PC-9 (cell line): Measurements from ENCODE around the gene EGFR. TPM values are rescaled to one million over a fixed set of nuclear protein-coding genes. Genes with fewer than 3 reads are reported as not detected.

Experiments
- BruUV-seq: library from RNA; stranded (reverse); fragments of 400-500 nt; replicated peaks from 2 replicates; lab custom pipeline; 2021; lab: Mats Ljungman, UMichigan
- CTCF ChIA-PET: fragments of 300-600 bp; sonication (Branson Sonifier 250); formaldehyde crosslinking; loops from one replicate; lab custom pipeline; 2022; ENCODE audit warnings: antibody characterized with exemption; lab: Charles Lee
- POLR2A ChIA-PET: fragments of 300-600 bp; sonication (Branson Sonifier 250); formaldehyde crosslinking; loops from one replicate; lab custom pipeline; 2022; ENCODE audit warnings: antibody characterized with exemption; ENCODE audit not compliant: unreplicated experiment; lab: Charles Lee
- DNase-seq, 2 experiments: peaks; one replicate each; pipeline versions ENCODE4 v3.0.0 to v3.0.0-alpha.2; 2015 to 2022; ENCODE audit warnings: mixed read lengths in 1 of 2
- H2AFZ ChIP-seq: fragments of 200-600 bp; sonication (generic); 2 replicates; pipeline ENCODE4 v1.8.1; 2017; ENCODE audit warnings: antibody characterized with exemption
- H3F3A ChIP-seq: fragments of 200-600 bp; sonication (generic); 2 replicates; pipeline ENCODE4 v1.8.1; 2017; ENCODE audit warnings: antibody characterized with exemption, mild to moderate bottlenecking, low read depth; ENCODE audit not compliant: insufficient read depth
- H3K27ac ChIP-seq: fragments of 200-600 bp; sonication (generic); 2 replicates; pipeline ENCODE4 v1.6.1; 2016; ENCODE audit warnings: mixed run types
- H3K27me3 ChIP-seq: fragments of 200-600 bp; sonication (generic); 2 replicates; pipeline ENCODE4 v1.6.1; 2016; ENCODE audit warnings: low read depth, mixed run types; ENCODE audit not compliant: insufficient read depth
- H3K36me3 ChIP-seq: fragments of 200-600 bp; sonication (generic); 2 replicates; pipeline ENCODE4 v1.6.1; 2016; ENCODE audit warnings: low read depth, mixed run types
- H3K4me1 ChIP-seq: fragments of 200-600 bp; sonication (generic); replicated peaks from 2 replicates; pipeline ENCODE4 v1.6.1; 2016; ENCODE audit warnings: mixed run types; ENCODE audit not compliant: insufficient read depth
- H3K4me2 ChIP-seq: fragments of 200-600 bp; sonication (generic); 2 replicates; pipeline ENCODE4 v1.6.1; 2017; ENCODE audit warnings: mixed run types
- H3K4me3 ChIP-seq: fragments of 200-600 bp; sonication (generic); 2 replicates; pipeline ENCODE4 v1.6.1; 2016; ENCODE audit warnings: mixed run types
- H3K79me2 ChIP-seq: fragments of 200-600 bp; sonication (generic); 2 replicates; pipeline ENCODE4 v1.6.1; 2017; ENCODE audit warnings: low read depth, mixed run types
- H3K9me2 ChIP-seq: fragments of 200-600 bp; sonication (generic); 2 replicates; pipeline ENCODE4 v1.8.1; 2017; ENCODE audit warnings: mild to moderate bottlenecking; ENCODE audit not compliant: insufficient read depth
- H3K9me3 ChIP-seq: fragments of 200-600 bp; sonication (generic); 2 replicates; pipeline ENCODE4 v1.8.1; 2016; ENCODE audit warnings: low read depth; ENCODE audit not compliant: insufficient read depth
- H4K20me1 ChIP-seq: fragments of 200-600 bp; sonication (generic); 2 replicates; pipeline ENCODE4 v1.8.1; 2017; ENCODE audit not compliant: insufficient read depth
- EZH2 ChIP-seq: fragments of 200-600 bp; sonication (generic); IDR thresholded peaks from 2 replicates; pipeline ENCODE4 v1.8.0; 2017; ENCODE audit warnings: antibody characterized with exemption, low read depth
- intact Hi-C: fragments of 100-400 bp; cut with micrococcal nuclease; formaldehyde crosslinking; loops from one replicate; pipeline ENCODE4 v1.10.0; 2022; ENCODE audit not compliant: unreplicated experiment
- total RNA-seq: library from RNA; stranded (reverse); gene quantifications from 2 replicates; pipeline ENCODE4 v1.2.3, GENCODE V29; 2021
- TF ChIP-seq, protein P1 (sequence below): fragments of 200-600 bp; sonication (generic); conservative IDR thresholded peaks from 2 replicates; pipeline ENCODE4 v1.6.1; 2017; ENCODE audit warnings: mixed run types, antibody characterized with exemption, mild to moderate bottlenecking, moderate library complexity

The EGFR gene
- total RNA-seq, 1 experiment from 2014 or later: 342 TPM

DNA sequence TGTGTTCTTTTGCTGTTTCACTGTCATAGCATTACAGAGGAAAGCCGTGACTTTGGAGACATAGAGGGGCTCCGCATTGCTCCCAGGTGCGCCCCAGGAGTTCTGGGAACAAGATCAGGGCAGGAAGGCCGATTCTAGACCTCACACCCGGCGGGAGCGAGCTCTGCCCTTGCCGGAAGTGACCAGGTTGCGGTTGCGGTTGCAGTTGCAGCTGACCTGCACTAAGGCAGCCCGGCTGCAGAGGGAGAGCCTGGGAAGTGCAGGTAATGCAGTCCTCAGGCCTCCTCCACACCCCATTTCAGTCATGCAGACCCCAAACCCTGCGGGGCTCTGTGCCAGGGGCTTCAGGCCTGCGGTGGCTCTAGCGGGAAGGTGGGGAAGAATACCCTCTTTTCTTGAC is 216.3 kb downstream of the EGFR start:
- no peak overlapping the region for H2AFZ ChIP-seq
- intact Hi-C loops: no loop called here
- H3K9me2 ChIP-seq: no peaks in the 10 kb centered on the region
- no peak for DNase-seq
- ChIA-PET CTCF (interaction anchor here (0.6 kb wide), 1 partner anchor 13 kb away, joined by 3 read pairs; no protein-coding TSS in a partner anchor), POLR2A (no interaction called here)
- no peak overlapping the region for H3K4me2 ChIP-seq
- BruUV-seq: no TSS peak
- H4K20me1 ChIP-seq: no peaks in the 10 kb centered on the region
- H3K4me1 ChIP-seq: no peaks in the 10 kb centered on the region
- H3K27me3 ChIP-seq: peaks cover 90% of the 10 kb centered on the region
- H3K9me3 ChIP-seq: no peaks in the 10 kb centered on the region
- H3F3A ChIP-seq: no peaks in the 10 kb centered on the region
- no peak overlapping the region for H3K4me3 ChIP-seq
- no peaks in the 10 kb centered on the region for H3K79me2 ChIP-seq
- no peak overlapping the region for H3K27ac ChIP-seq
- no peak for TF ChIP-seq EZH2
- TF ChIP-seq, protein P1, sequence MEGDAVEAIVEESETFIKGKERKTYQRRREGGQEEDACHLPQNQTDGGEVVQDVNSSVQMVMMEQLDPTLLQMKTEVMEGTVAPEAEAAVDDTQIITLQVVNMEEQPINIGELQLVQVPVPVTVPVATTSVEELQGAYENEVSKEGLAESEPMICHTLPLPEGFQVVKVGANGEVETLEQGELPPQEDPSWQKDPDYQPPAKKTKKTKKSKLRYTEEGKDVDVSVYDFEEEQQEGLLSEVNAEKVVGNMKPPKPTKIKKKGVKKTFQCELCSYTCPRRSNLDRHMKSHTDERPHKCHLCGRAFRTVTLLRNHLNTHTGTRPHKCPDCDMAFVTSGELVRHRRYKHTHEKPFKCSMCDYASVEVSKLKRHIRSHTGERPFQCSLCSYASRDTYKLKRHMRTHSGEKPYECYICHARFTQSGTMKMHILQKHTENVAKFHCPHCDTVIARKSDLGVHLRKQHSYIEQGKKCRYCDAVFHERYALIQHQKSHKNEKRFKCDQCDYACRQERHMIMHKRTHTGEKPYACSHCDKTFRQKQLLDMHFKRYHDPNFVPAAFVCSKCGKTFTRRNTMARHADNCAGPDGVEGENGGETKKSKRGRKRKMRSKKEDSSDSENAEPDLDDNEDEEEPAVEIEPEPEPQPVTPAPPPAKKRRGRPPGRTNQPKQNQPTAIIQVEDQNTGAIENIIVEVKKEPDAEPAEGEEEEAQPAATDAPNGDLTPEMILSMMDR: no peak
- no peaks in the 10 kb centered on the region for H3K36me3 ChIP-seq

GRCh38 chr7:55235801-55236200 is 217.0 kb downstream of the EGFR start:
- intact Hi-C loops: no loop called here
- Histone ChIP-seq H3K9me3 (no peaks in the 10 kb centered on the region), H4K20me1 (no peaks in the 10 kb centered on the region), H2AFZ (no peak overlapping the region), H3K27ac (no peak overlapping the region), H3F3A (no peaks in the 10 kb centered on the region), H3K4me1 (no peaks in the 10 kb centered on the region), H3K4me2 (no peak overlapping the region), H3K36me3 (no peaks in the 10 kb centered on the region), H3K4me3 (no peak overlapping the region), H3K27me3 (peaks cover 88% of the 10 kb centered on the region), H3K79me2 (no peaks in the 10 kb centered on the region), H3K9me2 (no peaks in the 10 kb centered on the region)
- no peak for TF ChIP-seq EZH2
- TF ChIP-seq, protein P1: no peak
- ChIA-PET CTCF (interaction anchor here (0.6 kb wide), 1 partner anchor 14 kb away, joined by 3 read pairs; no protein-coding TSS in a partner anchor), POLR2A (no interaction called here)
- DNase-seq: no peak
- BruUV-seq: no TSS peak

GRCh38 chr7:55236476-55236875 is 217.7 kb downstream of the EGFR start:
- H3K9me2 ChIP-seq: no peaks in the 10 kb centered on the region
- H3K79me2 ChIP-seq: no peaks in the 10 kb centered on the region
- ChIA-PET CTCF (no interaction called here), POLR2A (no interaction called here)
- H3K9me3 ChIP-seq: no peaks in the 10 kb centered on the region
- H3F3A ChIP-seq: no peaks in the 10 kb centered on the region
- H3K4me3 ChIP-seq: no peak overlapping the region
- H3K4me2 ChIP-seq: no peak overlapping the region
- BruUV-seq: no TSS peak
- no peak overlapping the region for H2AFZ ChIP-seq
- no peaks in the 10 kb centered on the region for H3K36me3 ChIP-seq
- H3K27ac ChIP-seq: no peak overlapping the region
- peaks cover 83% of the 10 kb centered on the region for H3K27me3 ChIP-seq
- no peaks in the 10 kb centered on the region for H4K20me1 ChIP-seq
- DNase-seq: no peak
- intact Hi-C loops: no loop called here
- TF ChIP-seq EZH2: no peak
- TF ChIP-seq, protein P1: no peak
- H3K4me1 ChIP-seq: no peaks in the 10 kb centered on the region
